ENCODE measurements around the gene SLC35E2B.
"Not testable (repeated sequence)": the region's sequence is repeated elsewhere in the genome, so short reads cannot be mapped to it uniquely, and the experiment has no call there.

The SLC35E2B gene

DNA sequence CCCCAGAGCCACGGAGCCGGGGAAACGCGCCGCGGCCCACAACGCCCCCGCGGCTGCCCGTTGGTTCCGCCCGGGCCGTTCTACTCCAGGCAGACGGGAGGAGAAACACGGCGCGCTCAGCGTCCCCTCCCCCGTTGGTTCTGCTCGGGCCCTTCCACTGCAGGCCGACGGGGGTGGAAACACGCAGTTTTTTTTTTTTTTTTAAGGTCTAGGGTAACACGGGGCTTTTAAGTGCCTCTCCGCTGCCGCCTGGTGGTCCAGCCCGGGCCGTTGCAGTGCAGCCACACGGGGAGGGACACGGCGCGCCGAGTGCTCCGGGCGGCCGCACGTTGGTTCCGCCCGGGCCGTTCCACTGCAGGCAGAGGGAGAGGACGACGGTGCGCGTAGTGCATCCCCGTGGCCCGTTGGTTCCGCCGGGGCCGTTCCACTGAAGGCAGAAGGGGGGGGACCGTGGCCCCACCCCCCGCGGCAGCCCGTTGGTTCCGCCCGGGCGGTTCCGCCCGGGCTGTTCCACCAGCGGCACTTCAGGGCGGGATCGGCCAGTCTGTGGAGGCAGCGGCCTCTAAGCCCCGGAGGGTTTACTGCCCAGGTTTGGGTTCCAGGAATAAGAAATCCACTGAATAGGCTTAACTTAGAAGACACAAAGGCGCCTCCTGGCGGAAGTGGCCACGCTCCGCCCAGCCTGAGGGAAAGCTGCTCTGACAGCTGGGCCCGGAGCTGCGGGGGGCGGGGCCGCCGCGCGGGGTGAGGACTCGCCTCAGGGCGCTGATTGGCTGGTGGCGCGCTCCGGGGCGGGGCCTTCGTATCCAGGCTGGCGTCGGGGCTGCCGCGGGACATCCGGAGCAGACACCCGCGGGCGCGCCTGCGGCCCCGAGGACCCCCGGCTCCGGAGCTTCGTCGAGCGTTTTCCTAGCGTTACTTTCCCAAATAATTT, at the start of gene SLC35E2B:
Gene SLC35E2B, minus strand, starts transcription at position 82 of the 934 bp plus-strand sequence. CDS start 16,096 bp downstream, outside the sequence.
- TF ChIP-seq, protein P1, sequence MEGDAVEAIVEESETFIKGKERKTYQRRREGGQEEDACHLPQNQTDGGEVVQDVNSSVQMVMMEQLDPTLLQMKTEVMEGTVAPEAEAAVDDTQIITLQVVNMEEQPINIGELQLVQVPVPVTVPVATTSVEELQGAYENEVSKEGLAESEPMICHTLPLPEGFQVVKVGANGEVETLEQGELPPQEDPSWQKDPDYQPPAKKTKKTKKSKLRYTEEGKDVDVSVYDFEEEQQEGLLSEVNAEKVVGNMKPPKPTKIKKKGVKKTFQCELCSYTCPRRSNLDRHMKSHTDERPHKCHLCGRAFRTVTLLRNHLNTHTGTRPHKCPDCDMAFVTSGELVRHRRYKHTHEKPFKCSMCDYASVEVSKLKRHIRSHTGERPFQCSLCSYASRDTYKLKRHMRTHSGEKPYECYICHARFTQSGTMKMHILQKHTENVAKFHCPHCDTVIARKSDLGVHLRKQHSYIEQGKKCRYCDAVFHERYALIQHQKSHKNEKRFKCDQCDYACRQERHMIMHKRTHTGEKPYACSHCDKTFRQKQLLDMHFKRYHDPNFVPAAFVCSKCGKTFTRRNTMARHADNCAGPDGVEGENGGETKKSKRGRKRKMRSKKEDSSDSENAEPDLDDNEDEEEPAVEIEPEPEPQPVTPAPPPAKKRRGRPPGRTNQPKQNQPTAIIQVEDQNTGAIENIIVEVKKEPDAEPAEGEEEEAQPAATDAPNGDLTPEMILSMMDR (conservative IDR thresholded peaks at IDR 0.05; ENCODE audit: control insufficient read depth, insufficient read depth, low read depth, low read length) = peak; percentile 10
- peak within 1 kb of the TSS; percentile 55 for H3K4me3 ChIP-seq (ENCODE audit: control insufficient read depth, low read depth, low read length)
- DNase-seq (ENCODE audit: low read depth) = peak; percentile 93

GRCh38 chr1:1741013-1741412, 48.4 kb upstream of the SLC35E2B start:
- H3K4me3 ChIP-seq (ENCODE audit: control insufficient read depth, low read depth, low read length) = not testable (repeated sequence)
- peak; percentile 99 for DNase-seq (ENCODE audit: low read depth)

DNA sequence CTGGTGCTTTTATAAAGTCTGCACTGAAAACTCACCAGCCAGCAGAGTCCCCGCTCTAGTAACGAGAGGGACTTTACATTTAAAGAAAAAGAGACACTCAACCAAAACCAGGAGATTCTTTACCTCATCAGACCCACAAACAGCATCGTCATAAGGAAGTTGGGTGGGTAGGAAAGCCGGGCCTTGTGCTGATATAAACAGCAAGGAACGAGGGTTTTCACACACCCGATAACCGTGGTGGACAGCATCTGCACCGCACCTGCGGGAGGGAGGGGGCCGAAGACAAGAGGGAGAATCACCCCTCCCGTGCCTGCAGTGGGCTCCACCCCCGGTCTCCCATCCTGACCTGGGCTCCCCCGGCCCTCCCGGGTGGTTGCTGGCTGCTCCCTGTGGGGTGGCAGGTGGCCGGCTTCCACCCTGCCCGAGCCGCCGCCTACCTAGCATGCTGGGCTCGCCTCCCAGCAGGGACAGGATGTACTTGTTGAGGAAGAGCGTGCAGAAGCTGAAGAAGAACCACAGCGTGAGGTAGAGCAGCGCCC, 46.3 kb upstream of the SLC35E2B start:
- DNase-seq (ENCODE audit: low read depth); H3K4me3 ChIP-seq (ENCODE audit: control insufficient read depth, low read depth, low read length): not testable (repeated sequence)

DNA sequence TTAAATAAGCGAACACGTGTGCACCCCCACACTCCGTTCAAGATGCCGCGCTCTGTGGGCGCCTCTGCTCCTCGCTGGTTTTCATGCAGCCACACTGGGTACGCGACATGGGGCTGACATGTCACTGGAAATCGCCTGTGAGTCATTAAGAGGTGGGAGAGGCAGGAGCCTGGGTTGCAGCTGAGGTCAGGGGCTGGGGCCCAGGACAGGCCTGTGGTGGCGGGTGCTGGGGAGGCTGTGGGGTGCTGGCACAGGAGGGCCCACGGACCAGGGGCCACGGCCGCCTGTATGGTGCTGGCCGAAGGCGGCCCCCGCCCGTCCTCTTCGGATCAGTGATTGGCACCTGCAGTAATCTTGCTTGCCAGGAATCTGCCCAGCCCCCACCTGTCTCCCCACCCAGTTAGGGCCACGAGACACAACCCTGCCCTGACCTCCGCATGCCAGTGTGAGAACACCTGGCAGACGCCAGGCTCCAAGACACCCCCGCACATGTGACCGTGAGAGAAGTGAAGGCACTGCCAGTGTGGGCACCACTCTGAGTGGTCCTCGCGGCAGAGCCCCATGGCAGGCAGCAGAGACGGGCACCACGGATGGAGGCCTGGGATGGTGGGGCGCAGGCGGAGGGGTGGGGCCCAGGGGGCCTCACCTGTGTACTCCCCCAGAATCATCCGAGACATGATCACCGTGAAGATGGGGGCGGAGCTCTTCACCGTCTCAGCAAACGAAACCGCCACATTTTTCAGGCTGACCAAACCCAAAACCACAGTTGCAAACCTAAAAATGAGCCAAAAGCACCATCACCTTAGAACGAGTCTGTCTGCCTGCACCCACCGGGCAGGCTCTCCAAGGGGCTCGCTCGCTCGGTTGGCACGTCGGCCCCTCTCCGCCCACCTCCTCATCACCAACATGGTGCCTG, 45.3 kb upstream of the SLC35E2B start:
- not testable (repeated sequence) for DNase-seq (ENCODE audit: low read depth); H3K4me3 ChIP-seq (ENCODE audit: control insufficient read depth, low read depth, low read length)

GRCh38 chr1:1732381-1732780, 39.8 kb upstream of the SLC35E2B start:
- no peak overlapping the region for H3K4me3 ChIP-seq (ENCODE audit: control insufficient read depth, low read depth, low read length)
- TF ChIP-seq, protein P1 (conservative IDR thresholded peaks at IDR 0.05; ENCODE audit: control insufficient read depth, insufficient read depth, low read depth, low read length) = no peak
- no peak for DNase-seq (ENCODE audit: low read depth)

- DNase-seq (ENCODE audit: low read depth) = no peak
- TF ChIP-seq, protein P1 (conservative IDR thresholded peaks at IDR 0.05; ENCODE audit: control insufficient read depth, insufficient read depth, low read depth, low read length) = no peak
- no peak overlapping the region for H3K4me3 ChIP-seq (ENCODE audit: control insufficient read depth, low read depth, low read length)
Measured at GRCh38 chr1:1730870-1731269, 38.3 kb upstream of the SLC35E2B start.

DNA sequence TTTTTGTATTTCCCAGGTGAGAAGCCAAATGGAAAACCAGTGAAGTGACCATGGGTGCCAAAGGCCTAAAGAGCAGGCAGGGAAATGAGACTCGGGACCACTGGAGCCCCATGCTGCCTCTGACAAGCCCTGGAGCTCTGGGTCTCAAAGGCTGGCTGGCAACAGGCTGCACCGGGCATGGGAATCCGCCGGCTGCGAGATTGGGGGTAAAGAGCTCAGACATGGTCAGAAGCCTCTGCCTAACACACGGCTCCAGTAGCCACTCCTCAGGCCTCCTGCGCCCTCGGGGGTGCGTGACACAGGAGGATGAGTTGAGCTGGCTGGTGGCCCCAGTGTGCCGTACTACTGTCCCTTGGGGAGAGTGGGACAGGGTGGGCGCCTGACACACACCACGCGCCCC, 37.6 kb upstream of the SLC35E2B start:
- DNase-seq (ENCODE audit: low read depth); H3K4me3 ChIP-seq (ENCODE audit: control insufficient read depth, low read depth, low read length): not testable (repeated sequence)

GRCh38 chr1:1729116-1729816, 36.7 kb upstream of the SLC35E2B start:
- peak; percentile 5 for DNase-seq (ENCODE audit: low read depth)
- not testable (repeated sequence) for H3K4me3 ChIP-seq (ENCODE audit: control insufficient read depth, low read depth, low read length)

DNA sequence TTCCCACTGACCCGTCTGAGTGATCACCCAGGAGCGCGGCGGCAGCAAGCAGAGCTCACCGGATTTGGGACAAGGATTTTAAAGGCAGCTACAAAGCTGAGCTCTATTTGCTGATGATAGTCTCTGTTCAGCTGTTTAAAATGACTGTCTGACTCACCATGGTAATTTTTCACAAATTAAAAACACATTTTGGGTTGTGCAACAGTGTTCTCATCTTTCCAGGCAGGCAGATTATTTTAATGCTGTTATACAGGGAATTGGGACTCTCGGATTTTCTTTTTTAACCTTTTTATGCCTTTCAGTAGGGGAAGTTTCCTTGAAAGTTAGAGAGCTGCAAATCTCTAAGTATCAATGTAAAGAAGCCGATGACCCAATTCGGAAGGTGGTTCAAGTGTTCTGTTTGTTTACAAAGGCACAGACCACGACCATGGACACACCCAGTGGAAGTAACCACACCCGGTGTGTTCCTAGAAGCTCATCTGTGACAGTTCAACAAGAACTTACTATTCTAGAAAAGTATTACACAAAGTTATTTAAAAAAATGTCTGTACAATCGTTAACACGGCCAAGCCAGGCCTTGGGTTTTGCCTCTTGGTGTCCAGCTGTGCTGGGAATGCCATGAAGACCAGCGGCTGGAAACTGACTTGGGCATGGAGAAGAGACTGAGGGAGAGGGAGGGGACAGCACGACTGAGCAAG, 35.9 kb upstream of the SLC35E2B start:
- H3K4me3 ChIP-seq (ENCODE audit: control insufficient read depth, low read depth, low read length) = not testable (repeated sequence)
- DNase-seq (ENCODE audit: low read depth) = peak; percentile 86

DNA sequence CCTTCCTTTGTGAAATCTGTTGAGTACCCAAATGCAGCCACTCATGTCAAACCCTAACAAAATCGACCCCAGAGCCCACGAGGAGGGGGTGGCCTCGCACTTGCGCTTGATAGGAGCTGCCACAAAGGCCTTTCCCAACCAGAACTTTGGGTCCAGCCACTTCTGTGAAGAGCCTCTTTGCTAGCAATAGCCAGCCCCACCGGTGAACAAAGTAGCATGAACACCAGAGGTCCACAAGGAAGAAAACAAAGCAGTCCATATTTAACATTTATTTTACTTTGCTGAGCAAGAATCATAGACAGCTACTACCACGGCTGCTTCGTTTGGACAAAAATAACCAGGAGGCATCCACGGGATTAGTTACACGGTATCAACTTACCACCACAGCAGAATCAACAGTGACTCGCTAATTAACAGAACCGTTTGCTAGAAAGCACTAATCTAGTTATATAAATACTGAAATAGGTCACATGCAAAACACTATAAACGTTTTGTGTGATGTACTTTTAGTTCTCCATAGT, 34.6 kb upstream of the SLC35E2B start:
- H3K4me3 ChIP-seq (ENCODE audit: control insufficient read depth, low read depth, low read length) = not testable (repeated sequence)
- DNase-seq (ENCODE audit: low read depth) = peak; percentile 45

DNA sequence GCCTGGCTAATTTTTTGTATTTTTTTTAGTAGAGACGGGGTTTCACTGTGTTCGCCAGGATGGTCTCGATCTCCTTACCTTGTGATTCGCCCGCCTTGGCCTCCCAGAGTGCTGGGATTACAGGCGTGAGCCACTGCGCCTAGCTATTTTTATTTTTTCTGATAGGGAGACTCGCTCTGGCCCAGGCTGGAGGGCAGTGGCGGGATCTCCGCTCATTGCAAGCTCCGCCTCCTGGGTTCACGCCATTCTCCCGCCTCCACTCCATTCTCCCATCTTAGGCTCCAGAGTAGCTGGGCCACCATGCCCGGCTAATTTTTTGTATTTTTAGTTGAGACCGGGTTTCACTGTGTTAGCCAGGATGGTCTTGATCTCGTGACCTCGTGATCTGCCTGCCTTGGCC, 33.5 kb upstream of the SLC35E2B start:
- DNase-seq (ENCODE audit: low read depth); H3K4me3 ChIP-seq (ENCODE audit: control insufficient read depth, low read depth, low read length): not testable (repeated sequence)

DNA sequence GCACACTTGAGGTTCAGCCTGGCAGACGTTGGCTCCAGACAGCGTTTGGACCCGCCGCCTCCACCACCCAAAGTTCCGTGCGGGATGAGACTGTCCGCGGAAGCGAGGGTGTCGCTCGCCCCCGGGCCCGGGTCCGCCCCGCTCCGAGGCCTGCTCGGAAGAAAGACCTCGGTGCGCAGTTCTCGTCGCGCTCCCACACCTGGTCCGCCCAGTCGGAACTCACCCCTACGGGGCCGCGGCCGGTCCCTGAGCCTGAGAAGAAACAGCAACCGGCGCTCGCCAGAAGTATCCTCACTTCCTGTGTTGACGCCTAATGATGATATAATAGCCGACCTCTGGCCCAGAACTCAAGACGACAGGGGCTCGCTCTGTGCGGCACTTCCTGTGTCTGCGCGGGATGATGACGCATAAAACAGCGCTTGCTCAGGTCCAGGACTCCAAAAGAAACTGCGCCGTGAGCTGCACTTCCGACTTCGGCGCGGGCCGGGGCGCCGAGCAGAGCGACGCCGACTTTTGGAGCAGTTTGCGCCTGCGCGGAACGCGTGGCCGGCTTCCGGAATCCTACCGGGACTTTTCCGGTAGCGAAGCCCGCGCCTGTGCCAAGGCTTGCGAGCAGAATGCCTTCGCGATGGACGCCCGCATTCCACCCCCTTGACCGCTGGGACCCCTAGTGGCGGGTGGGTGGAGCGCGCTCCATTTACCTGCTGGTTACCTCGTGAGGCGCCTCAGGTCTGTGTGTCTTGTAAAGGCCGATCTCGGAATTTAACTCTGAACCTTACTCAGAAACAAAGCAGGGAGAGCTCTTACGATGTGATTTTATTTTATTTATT, 31.7 kb upstream of the SLC35E2B start, which contains the start of gene CDK11A:
Gene CDK11A, minus strand, starts transcription at position 323 of the 830 bp plus-strand sequence. CDS start 1,539 bp downstream, outside the sequence.
- H3K4me3 ChIP-seq (ENCODE audit: control insufficient read depth, low read depth, low read length) = peak within 1 kb of the TSS; percentile 66
- DNase-seq (ENCODE audit: low read depth) = peak; percentile 100

Measured in fibroblast of mammary gland (primary cell).